PC-3 (cell line): ENCODE data around the gene ESR1. TPM values are rescaled to one million over a fixed set of nuclear protein-coding genes. Genes with fewer than 3 reads are reported as not detected.

Experiments used
- ATAC-seq: fragments of 200-7000 bp; cut with Tn5 transposase; 2 replicates; pipeline ENCODE4 v1.9.1; 2020; ENCODE audit warnings: mild to moderate bottlenecking, moderate library complexity
- BruUV-seq: library from RNA; stranded (reverse); fragments of 400-500 nt; replicated peaks from 2 replicates; lab custom pipeline; 2021; lab: Mats Ljungman, UMichigan
- CTCF ChIA-PET: fragments of 300-600 bp; sonication (Branson Sonifier 250); formaldehyde crosslinking; loops from one replicate; lab custom pipeline; 2022; ENCODE audit warnings: antibody characterized with exemption; lab: Charles Lee
- POLR2A ChIA-PET: fragments of 300-600 bp; sonication (Branson Sonifier 250); formaldehyde crosslinking; loops from one replicate; lab custom pipeline; 2022; ENCODE audit warnings: antibody characterized with exemption; ENCODE audit not compliant: unreplicated experiment; lab: Charles Lee
- DNase-seq: peaks from one replicate; pipeline ENCODE4 v3.0.0-alpha.2; 2015
- H2AFZ ChIP-seq: fragments of 300-600 bp; sonication (generic); 2 replicates; pipeline ENCODE4 v1.6.0; 2016; ENCODE audit warnings: antibody characterized with exemption, low read length
- H3F3A ChIP-seq: fragments of 300-600 bp; sonication (generic); one replicate; pipeline ENCODE4 v1.6.0; 2017; ENCODE audit warnings: antibody characterized with exemption, low read length, control low read depth, mild to moderate bottlenecking; ENCODE audit not compliant: unreplicated experiment
- H3K27ac ChIP-seq: fragments of 300-600 bp; sonication (generic); 2 replicates; pipeline ENCODE4 v1.5.1; 2016; ENCODE audit warnings: mild to moderate bottlenecking, low read length
- H3K27me3 ChIP-seq: fragments of 300-600 bp; sonication (generic); 2 replicates; pipeline ENCODE4 v1.6.1; 2016; ENCODE audit warnings: low read length, mixed read lengths
- H3K36me3 ChIP-seq: fragments of 300-600 bp; sonication (generic); 2 replicates; pipeline ENCODE4 v1.6.1; 2016; ENCODE audit warnings: low read depth, mixed run types, low read length, mixed read lengths
- H3K4me1 ChIP-seq: fragments of 300-600 bp; sonication (generic); 2 replicates; pipeline ENCODE4 v1.5.1; 2016; ENCODE audit warnings: low read length; ENCODE audit not compliant: insufficient read depth
- H3K4me2 ChIP-seq: fragments of 300-600 bp; sonication (generic); 2 replicates; pipeline ENCODE4 v1.6.0; 2016; ENCODE audit warnings: low read length
- H3K4me3 ChIP-seq: fragments of 300-600 bp; sonication (generic); 2 replicates; pipeline ENCODE4 v1.5.1; 2016; ENCODE audit warnings: mild to moderate bottlenecking, low read length, mixed read lengths
- H3K79me2 ChIP-seq: fragments of 300-600 bp; sonication (generic); 2 replicates; pipeline ENCODE4 v1.6.1; 2017; ENCODE audit warnings: low read length, mixed read lengths
- H3K9ac ChIP-seq: fragments of 300-600 bp; sonication (generic); 2 replicates; pipeline ENCODE4 v1.6.0; 2016; ENCODE audit warnings: mild to moderate bottlenecking, low read length
- H3K9me2 ChIP-seq: fragments of 300-600 bp; sonication (generic); replicated peaks from 2 replicates; pipeline ENCODE4 v1.6.1; 2016; ENCODE audit warnings: mixed run types, low read length, mixed read lengths
- H3K9me3 ChIP-seq: fragments of 300-600 bp; sonication (generic); 2 replicates; pipeline ENCODE4 v1.6.1; 2016; ENCODE audit warnings: low read length, mixed read lengths
- H4K20me1 ChIP-seq: fragments of 300-600 bp; sonication (generic); 2 replicates; pipeline ENCODE4 v1.6.1; 2016; ENCODE audit warnings: low read length, mixed read lengths
- CTCF ChIP-seq: fragments of 300-600 bp; sonication (generic); conservative IDR thresholded peaks from 2 replicates; pipeline ENCODE4 v1.5.1; 2017; ENCODE audit warnings: antibody characterized with exemption, low read depth, mild to moderate bottlenecking, low read length
- EZH2 ChIP-seq: fragments of 300-600 bp; sonication (generic); IDR thresholded peaks from one replicate; pipeline ENCODE4 v1.6.1; 2017; ENCODE audit warnings: antibody characterized with exemption, mild to moderate bottlenecking, low read length; ENCODE audit not compliant: unreplicated experiment
- EZH2phosphoT487 ChIP-seq: fragments of 300-600 bp; sonication (generic); IDR thresholded peaks from 2 replicates; pipeline ENCODE4 v1.6.1; 2018; ENCODE audit warnings: mild to moderate bottlenecking, antibody characterized with exemption, low read length, borderline replicate concordance
- intact Hi-C: fragments of 100-400 bp; cut with micrococcal nuclease; formaldehyde crosslinking; loops from 2 replicates; pipeline ENCODE4 v1.9.0; 2023
- total RNA-seq: library from RNA; depleted of rRNA; stranded (reverse); fragments of >200 nt; gene quantifications from 2 replicates; pipeline ENCODE4 v1.2.3, GENCODE V29; 2014

ESR1 gene
- total RNA-seq, 1 experiment from 2014 or later: 5.9 TPM

GRCh38 chr6:151772446-151772845 is 35.0 kb upstream of the ESR1 start:
- BruUV-seq: no TSS peak
- no peaks in the 10 kb centered on the region for H3K79me2 ChIP-seq
- H2AFZ ChIP-seq: no peak overlapping the region
- no peaks in the 10 kb centered on the region for H3K9me2 ChIP-seq
- H3K4me2 ChIP-seq: no peak overlapping the region
- H3F3A ChIP-seq: no peaks in the 10 kb centered on the region
- no peak overlapping the region for H3K9ac ChIP-seq
- H4K20me1 ChIP-seq: no peaks in the 10 kb centered on the region
- intact Hi-C loops: no loop called here
- ChIA-PET POLR2A (no interaction called here), CTCF (no interaction called here)
- no peaks in the 10 kb centered on the region for H3K9me3 ChIP-seq
- H3K4me1 ChIP-seq: no peaks in the 10 kb centered on the region
- H3K36me3 ChIP-seq: no peaks in the 10 kb centered on the region
- DNase-seq (no peak), ATAC-seq (no peak)
- TF ChIP-seq EZH2phosphoT487 (no peak), EZH2 (no peak), CTCF (no peak)
- no peak overlapping the region for H3K4me3 ChIP-seq
- no peak overlapping the region for H3K27ac ChIP-seq
- H3K27me3 ChIP-seq: no peaks in the 10 kb centered on the region

DNA sequence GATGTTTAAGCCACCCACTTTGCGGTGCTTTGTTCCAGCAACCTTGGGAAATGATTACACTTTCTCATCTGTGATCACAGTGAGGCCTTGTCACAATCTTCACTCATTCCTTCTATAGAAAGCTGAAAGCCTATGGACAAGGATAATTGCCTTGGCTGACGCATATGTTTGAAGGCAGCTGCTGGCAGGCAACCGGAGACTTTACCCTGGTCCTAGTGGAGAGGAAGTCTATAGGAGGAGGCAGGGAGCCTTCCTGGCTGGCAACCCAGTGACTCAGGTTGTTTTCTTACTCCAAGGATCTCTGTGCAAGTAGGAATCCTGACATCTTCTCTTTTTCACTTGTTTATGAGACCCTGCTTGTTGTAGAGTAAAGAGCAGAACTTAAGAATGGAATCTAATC is 34.1 kb upstream of the ESR1 start:
- TF ChIP-seq CTCF: no peak
- TF ChIP-seq EZH2: no peak
- no peak for TF ChIP-seq EZH2phosphoT487
- no peaks in the 10 kb centered on the region for H4K20me1 ChIP-seq
- no peak overlapping the region for H2AFZ ChIP-seq
- H3K9me3 ChIP-seq: no peaks in the 10 kb centered on the region
- H3K4me1 ChIP-seq: no peaks in the 10 kb centered on the region
- peak; percentile 67 for ATAC-seq
- H3K4me2 ChIP-seq: no peak overlapping the region
- DNase-seq: peak; percentile 48
- H3F3A ChIP-seq: no peaks in the 10 kb centered on the region
- no TSS peak for BruUV-seq
- no peak overlapping the region for H3K4me3 ChIP-seq
- CTCF ChIA-PET: no interaction called here
- no peak overlapping the region for H3K9ac ChIP-seq
- no peak overlapping the region for H3K27ac ChIP-seq
- no peaks in the 10 kb centered on the region for H3K79me2 ChIP-seq
- POLR2A ChIA-PET: no interaction called here
- no peaks in the 10 kb centered on the region for H3K9me2 ChIP-seq
- no peaks in the 10 kb centered on the region for H3K36me3 ChIP-seq
- intact Hi-C loops: no loop called here
- H3K27me3 ChIP-seq: no peaks in the 10 kb centered on the region

GRCh38 chr6:151782560-151782959 is 24.9 kb upstream of the ESR1 start:
- POLR2A ChIA-PET: no interaction called here
- Histone ChIP-seq H3K4me1 (peaks cover 4% of the 10 kb centered on the region), H3K9ac (no peak overlapping the region), H4K20me1 (no peaks in the 10 kb centered on the region), H3K79me2 (no peaks in the 10 kb centered on the region), H3K36me3 (no peaks in the 10 kb centered on the region), H3K4me3 (no peak overlapping the region), H3K9me3 (no peaks in the 10 kb centered on the region), H3K27ac (no peak overlapping the region), H3K4me2 (no peak overlapping the region), H2AFZ (no peak overlapping the region), H3K27me3 (no peaks in the 10 kb centered on the region), H3F3A (no peaks in the 10 kb centered on the region), H3K9me2 (no peaks in the 10 kb centered on the region)
- no peak for DNase-seq
- CTCF ChIA-PET: no interaction called here
- no peak for ATAC-seq
- no TSS peak for BruUV-seq
- TF ChIP-seq EZH2phosphoT487 (no peak), CTCF (no peak), EZH2 (no peak)
- intact Hi-C loops: no loop called here
